Ovary (tissue), 9 donors: Measurements from ENCODE around the gene PCGF3. TPM values are rescaled to one million over a fixed set of nuclear protein-coding genes. Genes with fewer than 3 reads are reported as not detected.

Experiments used
- DNase-seq, 5 donors: peaks; one replicate each; pipeline ENCODE4 v3.0.0-alpha.2; 2019 to 2020
- H3K27ac ChIP-seq, 2 donors: fragments of 200-600 bp; one replicate each; pipeline versions ENCODE4 v1.5.1 to v1.8.0; 2019 to 2022
- H3K27me3 ChIP-seq: fragments of 200-600 bp; one replicate; pipeline ENCODE4 v1.8.0; 2022
- H3K36me3 ChIP-seq: fragments of 200-600 bp; sonication (generic); one replicate; pipeline ENCODE4 v1.5.1; 2019
- H3K4me1 ChIP-seq: one replicate; pipeline ENCODE4 v1.8.1; 2013; ENCODE audit warnings: mild to moderate bottlenecking, moderate library complexity; ENCODE audit not compliant: insufficient read depth
- H3K4me3 ChIP-seq: fragments of 200-600 bp; sonication (generic); one replicate; pipeline ENCODE4 v1.5.1; 2017
- H3K9me3 ChIP-seq, 2 donors: fragments of 200-600 bp in 1 of 2; sonication (generic) in 1 of 2; one replicate each; pipeline versions ENCODE4 v1.5.1 to v1.8.1; 2013 to 2019; ENCODE audit warnings: mild to moderate bottlenecking in 1 of 2, moderate library complexity in 1 of 2
- CTCF ChIP-seq, 3 donors: fragments of 450-650 bp in 2 of 3; fragments of 200-600 bp in 1 of 3; IDR thresholded peaks; one replicate each; pipeline versions ENCODE4 v1.5.1 to v1.8.0; 2016 to 2022; ENCODE audit warnings: antibody characterized with exemption in 3 of 3, mild to moderate bottlenecking in 1 of 3
- EP300 ChIP-seq: sonication (generic); formaldehyde crosslinking; IDR thresholded peaks from one replicate; pipeline ENCODE4 v1.6.1; 2017; ENCODE audit warnings: antibody characterized with exemption
- POLR2A ChIP-seq: fragments of 450-650 bp; IDR thresholded peaks from one replicate; pipeline ENCODE4 v1.6.1; 2017; ENCODE audit warnings: antibody characterized with exemption, mild to moderate bottlenecking, moderate library complexity
- WGBS, 3 donors: extraction: QIAGEN DNeasy Blood & Tissue Kit in 1 of 3; methylation state at CpG; one replicate each; pipeline versions ENCODE4 v1.1.5 to v1.1.7; 2013 to 2017; 5-methylcytosine and 5-hydroxymethylcytosine counted together
- intact Hi-C, 4 donors: fragments of 100-400 bp; cut with DNase I; formaldehyde crosslinking; loops; one replicate each; pipeline versions ENCODE4 v1.11.0 to v1.15.1; 2022 to 2023
- polyA plus RNA-seq, 2 donors: library from polyadenylated mRNA; stranded (reverse); fragments of 200-250 nt in 1 of 2; fragments of 350-450 nt in 1 of 2; fragmentation: Illumina TruSeq in 1 of 2; extraction: RNeasy Lipid Tissue Mini Kit (QIAGEN cat#74804) in 1 of 2; gene quantifications; one replicate each; pipeline ENCODE4 v1.2.3, GENCODE V29; 2013 to 2014
- total RNA-seq, 7 donors: library from RNA; depleted of rRNA in 2 of 7; stranded (reverse); fragments of >200 nt in 2 of 7; fragmentation: NEBNext Ultra II Directional in 3 of 7; extraction: Animal tissue kit (Norgen Biotek cat#: 25700) in 3 of 7; gene quantifications; one replicate each; pipeline versions ENCODE4 v1.1.0 to v1.2.4, GENCODE V29; 2016 to 2023
- donor health status: DM: no; HTN: no; CAD: no; lungs with moderate emphysema.
- donor health status: DM: no; HTN: no; CAD: no.
- donor health status: Bipolar disorder and iron deficiency.
- donor health status: DM: yes; HTN: yes; CAD: no.
- donor health status: DM: no; HTN: no; CAD: no.
- donor health status: DM: yes; HTN: yes; CAD: no.

PCGF3 gene
- total and polyA plus RNA-seq, 9 donors, result 21.7 to 51.2 (median 45.3) TPM

GRCh38 chr4:706834-707598 is 1.4 kb downstream of the PCGF3 start:
- 24 to 46% (median 31%) methylated on average over 17 to 21 of the region's 21 CpGs for WGBS, 3 donors
- intact Hi-C loops, result no loop called here
- DNase-seq, result peak in 2 of 5 donors; percentile 39
- no peak for TF ChIP-seq CTCF (IDR thresholded peaks at IDR 0.05)
- no peaks in the 10 kb centered on the region for H3K36me3 ChIP-seq
- peak overlapping the region; percentile 90 for H3K4me3 ChIP-seq
- H3K27me3 ChIP-seq, result no peaks in the 10 kb centered on the region
- no peak overlapping the region for H3K27ac ChIP-seq
- no peaks in the 10 kb centered on the region for H3K9me3 ChIP-seq
- peaks cover 23% of the 10 kb centered on the region for H3K4me1 ChIP-seq

- Histone ChIP-seq H3K4me1 (peaks cover 23% of the 10 kb centered on the region), H3K36me3 (no peaks in the 10 kb centered on the region), H3K27me3 (no peaks in the 10 kb centered on the region), H3K4me3 (no peak overlapping the region), H3K9me3 (no peaks in the 10 kb centered on the region), H3K27ac (no peak overlapping the region)
- no peak for DNase-seq
- TF ChIP-seq EP300, result no peak
- intact Hi-C loops, result no loop called here
- 61 to 78% (median 69%) methylated on average over 6 to 11 of the region's 11 CpGs for WGBS, 3 donors
These were observed 2.4 kb downstream of the PCGF3 start for GRCh38 chr4:707929-708630.

GRCh38 chr4:708631-708933 is 3.0 kb downstream of the PCGF3 start:
- intact Hi-C loops, result no loop called here
- Histone ChIP-seq H3K36me3 (no peaks in the 10 kb centered on the region), H3K4me1 (peaks cover 23% of the 10 kb centered on the region), H3K4me3 (no peak overlapping the region), H3K9me3 (no peaks in the 10 kb centered on the region), H3K27ac (no peak overlapping the region), H3K27me3 (no peaks in the 10 kb centered on the region)
- 35 to 65% (median 38%) methylated on average over 6 of the region's 6 CpGs for WGBS, 3 donors
- DNase-seq, result no peak
- TF ChIP-seq POLR2A (no peak), CTCF (IDR thresholded peaks at IDR 0.05) (no peak), EP300 (no peak)

GRCh38 chr4:709348-709747 is 3.7 kb downstream of the PCGF3 start:
- no peaks in the 10 kb centered on the region for H3K27me3 ChIP-seq
- 92 to 96% (median 92%) methylated on average over 6 of the region's 6 CpGs for WGBS, 3 donors
- H3K9me3 ChIP-seq, result no peaks in the 10 kb centered on the region
- intact Hi-C loops, result no loop called here
- H3K4me3 ChIP-seq, result no peak overlapping the region
- DNase-seq, result no peak
- H3K27ac ChIP-seq, result no peak overlapping the region
- TF ChIP-seq CTCF (IDR thresholded peaks at IDR 0.05) (no peak), EP300 (no peak), POLR2A (no peak)
- no peaks in the 10 kb centered on the region for H3K36me3 ChIP-seq
- peaks cover 23% of the 10 kb centered on the region for H3K4me1 ChIP-seq

GRCh38 chr4:710116-710515 is 4.5 kb downstream of the PCGF3 start:
- Histone ChIP-seq H3K36me3 (no peaks in the 10 kb centered on the region), H3K9me3 (no peaks in the 10 kb centered on the region), H3K27me3 (no peaks in the 10 kb centered on the region), H3K4me1 (peaks cover 23% of the 10 kb centered on the region), H3K4me3 (no peak overlapping the region), H3K27ac (no peak overlapping the region)
- no peak for DNase-seq
- TF ChIP-seq CTCF (IDR thresholded peaks at IDR 0.05) (no peak), EP300 (no peak), POLR2A (no peak)
- WGBS, 3 donors, result 74 to 81% (median 75%) methylated on average over 9 of the region's 9 CpGs
- intact Hi-C loops, result no loop called here
